Skeletal muscle satellite cell (primary cell): Measurements from ENCODE around the gene AIP.

Source experiments
- H3K27me3 ChIP-seq: 2 replicates; pipeline ENCODE4 v1.7.0; 2013; ENCODE audit warnings: low read length; ENCODE audit not compliant: control insufficient read depth, insufficient read depth
- H3K36me3 ChIP-seq: 2 replicates; pipeline ENCODE4 v1.7.0; 2013; ENCODE audit warnings: mild to moderate bottlenecking, control low read depth, low read length; ENCODE audit not compliant: insufficient read depth
- H3K4me1 ChIP-seq: 2 replicates; pipeline ENCODE4 v1.7.0; 2013; ENCODE audit warnings: low read length; ENCODE audit not compliant: control insufficient read depth, insufficient read depth
- H3K4me2 ChIP-seq: 2 replicates; pipeline ENCODE4 v1.7.0; 2013; ENCODE audit warnings: mild to moderate bottlenecking, low read length
- H3K4me3 ChIP-seq: 2 replicates; pipeline ENCODE4 v1.7.0; 2013; ENCODE audit warnings: low read length
- H3K9ac ChIP-seq: 2 replicates; pipeline ENCODE4 v1.7.0; 2013; ENCODE audit warnings: mild to moderate bottlenecking, low read depth, low read length, moderate library complexity
- H3K9me3 ChIP-seq: replicated peaks from 2 replicates; pipeline ENCODE4 v1.7.0; 2013; ENCODE audit warnings: mild to moderate bottlenecking, control low read depth, low read length

The AIP gene

DNA sequence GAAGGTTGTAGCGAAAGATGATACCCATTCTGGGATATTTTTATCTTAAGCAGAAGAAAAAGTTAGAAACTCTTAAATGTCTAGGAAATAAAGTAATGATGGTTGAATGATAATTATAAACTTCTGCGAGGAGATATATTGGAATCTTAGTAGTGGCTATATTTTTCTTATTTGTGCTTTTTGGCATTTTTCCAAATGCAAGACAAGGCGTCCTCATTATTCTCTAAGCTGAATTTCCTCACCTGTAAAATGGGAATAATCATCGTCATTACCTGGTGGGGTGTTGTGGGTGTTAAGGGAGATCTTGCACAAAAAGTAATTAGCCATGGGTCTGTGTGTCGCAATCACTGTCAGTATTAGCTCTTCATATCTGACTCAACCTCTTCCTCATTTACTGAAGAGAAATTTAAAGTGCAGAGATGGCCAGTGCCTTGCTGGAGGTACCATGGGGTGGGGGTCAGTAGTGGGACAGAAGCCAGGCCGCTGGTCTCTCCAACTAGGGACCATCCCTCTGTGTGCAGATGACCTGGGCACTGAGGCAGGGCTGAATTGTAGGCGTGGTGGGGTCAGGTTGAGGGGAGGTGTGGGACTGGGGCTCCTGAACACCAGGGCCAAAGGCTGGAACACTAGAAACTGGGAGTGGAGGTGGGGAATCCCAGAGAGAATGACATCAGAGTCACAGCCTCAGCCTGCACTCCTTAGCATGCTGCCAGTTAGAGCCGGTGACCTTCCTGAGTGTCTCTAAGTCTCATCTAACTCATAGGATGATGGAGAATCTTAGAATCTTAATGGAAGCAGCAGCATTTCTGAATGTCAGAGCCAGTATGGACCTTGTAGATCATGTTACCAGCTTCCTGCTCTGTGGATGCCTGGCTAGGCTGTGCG, 18.2 kb downstream of the AIP start:
- Histone ChIP-seq H3K9me3 (no peaks in the 10 kb centered on the region), H3K27me3 (no peaks in the 10 kb centered on the region), H3K4me1 (peaks cover 13% of the 10 kb centered on the region), H3K4me2 (no peak overlapping the region), H3K36me3 (peaks cover 11% of the 10 kb centered on the region), H3K9ac (no peak overlapping the region), H3K4me3 (no peak overlapping the region)

DNA sequence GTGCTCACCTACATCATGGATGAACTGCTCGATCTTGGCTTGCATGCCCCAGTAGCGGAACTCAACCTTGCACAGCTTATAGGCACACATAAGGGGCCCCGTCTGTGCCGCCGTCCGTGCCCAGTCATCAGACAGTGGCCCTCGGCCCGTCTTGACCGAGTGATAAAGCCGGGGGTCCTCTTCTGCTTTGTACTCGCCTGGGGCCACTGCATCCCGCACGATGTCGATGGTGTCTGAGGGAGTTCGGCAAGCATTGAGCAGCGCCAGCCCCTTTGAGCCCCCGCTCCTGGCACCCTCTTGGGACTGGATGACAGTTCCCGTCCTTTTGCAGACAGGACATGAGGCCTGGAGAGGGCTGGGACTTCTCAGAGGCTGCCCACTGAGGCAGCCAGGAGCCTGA, 19.0 kb downstream of the AIP start:
- no peaks in the 10 kb centered on the region for H3K9me3 ChIP-seq
- H3K27me3 ChIP-seq, result no peaks in the 10 kb centered on the region
- no peak overlapping the region for H3K9ac ChIP-seq
- peaks cover 13% of the 10 kb centered on the region for H3K4me1 ChIP-seq
- no peak overlapping the region for H3K4me2 ChIP-seq
- peaks cover 11% of the 10 kb centered on the region for H3K36me3 ChIP-seq
- H3K4me3 ChIP-seq, result no peak overlapping the region

DNA sequence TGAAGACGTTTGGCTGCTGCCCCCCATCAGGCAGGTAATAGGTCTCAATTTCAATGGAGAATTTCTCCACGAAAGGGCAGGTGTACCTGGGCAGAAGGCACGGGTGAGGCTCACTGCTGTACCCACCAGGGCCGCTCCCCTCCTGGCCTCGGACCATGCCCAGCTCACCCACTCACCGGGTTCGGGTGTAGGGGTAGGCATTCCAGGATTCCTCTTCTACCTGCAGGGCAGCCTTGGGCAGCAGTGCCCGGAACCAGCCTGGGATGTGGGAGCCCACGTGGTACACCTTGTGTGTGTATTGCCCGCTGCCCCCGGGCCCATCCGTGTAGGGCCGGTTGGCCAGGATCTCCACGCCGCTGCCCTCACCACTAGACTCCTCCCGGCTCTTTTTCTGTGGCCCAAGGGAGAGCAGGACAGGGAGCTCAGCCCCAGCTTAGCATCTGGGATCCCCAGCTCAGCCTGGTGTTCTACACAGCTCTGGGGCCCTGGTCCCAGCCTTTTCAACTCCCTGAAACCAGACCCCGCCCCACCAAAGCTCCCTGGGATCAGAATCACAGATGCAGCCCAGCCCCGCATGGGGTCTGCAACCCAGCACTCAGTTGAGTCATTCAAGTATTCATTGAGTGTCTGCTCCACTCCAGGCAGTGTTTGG, 19.6 kb downstream of the AIP start:
- Histone ChIP-seq H3K4me1 (peaks cover 19% of the 10 kb centered on the region), H3K9me3 (no peaks in the 10 kb centered on the region), H3K36me3 (peaks cover 11% of the 10 kb centered on the region), H3K4me3 (no peak overlapping the region), H3K9ac (no peak overlapping the region), H3K4me2 (no peak overlapping the region), H3K27me3 (no peaks in the 10 kb centered on the region)

DNA sequence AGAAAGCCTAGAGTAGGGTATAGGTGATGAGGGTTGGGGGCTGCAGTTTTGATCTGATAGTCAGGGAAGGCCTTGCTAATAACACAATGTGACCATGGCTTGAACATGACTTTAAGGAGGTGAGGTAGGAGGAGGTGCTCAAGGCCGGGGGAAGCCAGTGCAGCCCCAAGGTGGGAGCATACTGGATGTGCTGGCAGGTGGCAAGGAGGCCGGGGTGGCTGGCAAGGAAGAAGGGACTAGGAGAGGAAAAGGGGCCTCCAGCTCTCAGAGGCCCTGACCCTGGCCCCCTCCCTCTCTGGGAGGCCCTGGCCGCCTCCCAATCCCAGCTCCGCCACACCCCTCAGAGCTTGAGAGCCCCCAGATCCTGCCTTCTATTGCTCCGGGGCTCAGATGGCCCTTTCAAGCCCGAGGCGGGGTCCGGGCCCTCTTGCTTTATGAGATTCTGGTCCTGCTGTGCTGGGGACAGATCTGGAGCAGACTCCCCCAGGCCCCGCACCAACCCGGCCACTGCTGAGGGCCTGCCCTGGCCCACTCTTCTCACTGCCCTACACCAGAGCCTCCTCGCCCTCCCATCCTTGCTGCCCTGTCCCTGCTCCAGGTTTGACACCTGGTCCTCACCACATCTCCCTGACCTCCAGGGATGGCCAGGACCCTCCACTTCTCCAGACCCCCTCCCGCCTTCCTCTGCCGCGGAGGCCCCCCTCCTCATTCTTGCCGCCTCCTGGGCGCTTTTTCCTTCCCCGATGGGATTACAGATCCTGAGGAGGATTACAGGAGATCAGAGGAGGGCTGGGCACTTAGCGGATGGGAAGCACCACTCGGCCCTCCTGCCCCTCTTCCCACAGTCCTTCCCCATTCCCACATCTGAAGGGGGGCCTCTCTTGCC, 20.5 kb downstream of the AIP start:
- Histone ChIP-seq H3K36me3 (peaks cover 11% of the 10 kb centered on the region), H3K27me3 (no peaks in the 10 kb centered on the region), H3K9ac (peak overlapping the region; percentile 73), H3K4me3 (peak overlapping the region; percentile 87), H3K4me2 (peak overlapping the region; percentile 99), H3K9me3 (no peaks in the 10 kb centered on the region), H3K4me1 (peaks cover 23% of the 10 kb centered on the region)

DNA sequence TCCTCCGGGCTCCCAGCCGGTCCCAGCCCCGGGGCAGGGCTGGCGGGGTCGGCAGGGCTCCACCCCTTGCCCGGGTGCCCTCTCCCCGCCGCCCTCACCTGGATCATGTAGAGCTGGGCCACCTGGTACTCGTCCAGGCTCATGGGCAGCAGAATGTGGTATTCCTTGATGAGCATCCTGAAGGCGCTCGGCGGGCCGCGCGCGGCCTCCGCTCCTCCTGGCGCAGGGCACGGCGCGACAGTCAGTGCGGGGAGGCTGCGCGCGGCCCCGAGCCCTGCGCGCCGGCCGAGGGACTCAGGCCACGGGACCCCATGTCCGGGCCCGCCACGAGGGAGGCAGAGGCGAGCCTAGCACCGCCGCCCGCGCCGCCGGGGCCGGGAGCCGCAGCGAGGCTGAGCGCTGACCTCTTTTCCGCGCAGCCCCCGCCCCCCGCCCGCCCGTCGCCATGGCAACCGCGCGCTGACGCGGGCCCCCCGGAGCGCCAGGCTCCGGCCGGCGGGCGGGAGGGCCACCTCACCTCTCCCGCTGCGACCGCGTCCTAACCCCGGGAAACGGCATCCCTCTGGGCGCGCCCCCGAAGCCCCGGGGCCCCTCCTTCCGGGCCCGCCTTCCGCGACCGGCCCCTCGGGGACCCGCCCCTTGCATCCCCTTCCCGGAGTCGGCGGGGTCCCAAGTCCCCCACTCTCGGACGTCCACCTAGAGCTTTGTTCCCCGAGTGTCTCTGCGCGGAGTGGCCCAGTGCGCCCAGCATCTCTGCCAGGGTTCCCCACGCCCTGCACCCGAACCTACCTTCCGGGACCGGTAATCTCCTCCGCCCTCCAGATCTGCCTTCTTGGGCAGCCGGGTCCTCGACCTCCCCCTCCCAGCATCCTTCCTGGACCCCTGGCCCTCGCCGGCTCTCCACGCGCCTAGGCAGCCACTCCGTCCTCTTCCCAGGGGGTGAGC, 21.5 kb downstream of the AIP start:
- Histone ChIP-seq H3K4me3 (peak overlapping the region; percentile 87), H3K9ac (peak overlapping the region; percentile 73), H3K9me3 (no peaks in the 10 kb centered on the region), H3K27me3 (no peaks in the 10 kb centered on the region), H3K4me2 (peak overlapping the region; percentile 99), H3K36me3 (peaks cover 11% of the 10 kb centered on the region), H3K4me1 (peaks cover 27% of the 10 kb centered on the region)

DNA sequence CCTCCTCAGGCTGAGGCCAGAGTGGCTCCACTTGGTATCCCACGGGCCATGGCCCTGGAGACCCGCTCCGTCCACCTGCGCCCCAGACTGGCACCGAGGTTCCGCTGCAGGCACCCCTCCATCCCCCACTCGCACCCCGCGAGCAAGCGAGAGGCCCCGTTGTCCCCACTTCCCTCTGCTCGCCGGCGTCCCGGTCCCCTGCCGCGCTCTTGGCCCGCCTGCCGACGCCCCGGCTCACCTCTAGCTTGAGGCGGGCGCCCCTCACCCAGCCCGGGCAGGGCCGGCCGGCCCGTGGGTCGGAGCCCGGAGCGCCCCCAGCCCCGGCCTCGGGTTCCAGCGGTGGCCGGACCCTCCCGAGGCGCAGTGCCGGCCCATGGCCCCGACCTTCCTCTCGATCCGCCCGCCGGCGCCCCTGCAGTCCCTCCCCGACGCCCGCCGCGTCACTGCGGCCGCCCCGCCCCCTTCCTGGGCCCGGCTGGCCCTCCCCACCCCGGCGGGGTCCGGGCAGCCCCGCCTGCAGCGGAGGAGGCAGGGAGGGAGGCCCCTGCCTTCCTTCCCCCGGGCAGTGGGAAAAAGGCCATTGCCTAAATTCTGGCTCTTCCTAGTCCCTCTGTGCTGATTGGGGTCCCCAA, 22.2 kb downstream of the AIP start, which contains the start of gene PITPNM1:
Gene PITPNM1, minus strand, starts transcription at position 414 of the 632 bp plus-strand sequence. CDS start 1,183 bp downstream, outside the sequence.
- Histone ChIP-seq H3K4me2 (peak within 1 kb of the TSS; percentile 99), H3K36me3 (peaks cover 11% of the 10 kb centered on the region), H3K9me3 (no peaks in the 10 kb centered on the region), H3K9ac (peak within 1 kb of the TSS; percentile 73), H3K4me1 (peaks cover 27% of the 10 kb centered on the region), H3K27me3 (no peaks in the 10 kb centered on the region), H3K4me3 (peak within 1 kb of the TSS; percentile 87)

DNA sequence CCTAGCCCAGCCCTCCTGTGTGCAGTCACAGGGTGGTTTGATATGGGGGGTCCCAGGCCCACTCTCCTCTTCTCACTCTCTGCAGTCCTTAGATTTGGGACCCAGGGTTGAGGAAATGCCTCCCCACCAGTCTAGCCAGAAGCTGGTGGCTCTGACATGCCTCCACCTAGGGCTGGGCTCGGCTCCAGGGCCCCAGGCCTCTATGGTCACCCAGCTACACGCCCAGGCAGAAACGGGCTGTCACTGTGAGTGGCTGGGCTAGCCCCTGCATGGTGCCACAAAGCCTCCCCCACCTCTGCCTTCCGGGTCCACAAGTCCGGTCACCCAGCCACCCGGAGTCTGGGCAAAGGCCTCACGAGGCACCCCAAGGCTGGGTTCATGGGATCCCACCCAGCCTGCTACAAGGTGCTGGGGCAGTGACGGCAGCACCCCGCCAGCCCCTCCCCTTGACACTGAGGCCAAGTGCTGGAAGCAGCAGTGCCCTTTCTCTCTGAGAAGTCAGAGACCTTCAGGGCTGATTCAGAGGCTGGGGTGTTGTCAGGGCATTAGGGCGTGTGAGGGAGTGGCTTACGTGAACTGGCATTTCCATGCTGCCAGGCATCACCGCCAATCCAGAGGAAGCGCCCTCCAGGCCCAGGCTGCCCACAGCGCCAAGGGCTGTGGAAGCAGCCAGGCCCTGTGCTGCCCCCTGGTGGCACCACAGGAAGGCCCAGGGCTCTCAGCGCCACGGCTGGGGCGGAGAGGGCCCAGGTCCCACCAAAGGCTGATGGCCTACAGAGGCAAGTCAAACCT, 23.0 kb downstream of the AIP start:
- Histone ChIP-seq H3K4me1 (peaks cover 27% of the 10 kb centered on the region), H3K9ac (peak overlapping the region; percentile 73)

DNA sequence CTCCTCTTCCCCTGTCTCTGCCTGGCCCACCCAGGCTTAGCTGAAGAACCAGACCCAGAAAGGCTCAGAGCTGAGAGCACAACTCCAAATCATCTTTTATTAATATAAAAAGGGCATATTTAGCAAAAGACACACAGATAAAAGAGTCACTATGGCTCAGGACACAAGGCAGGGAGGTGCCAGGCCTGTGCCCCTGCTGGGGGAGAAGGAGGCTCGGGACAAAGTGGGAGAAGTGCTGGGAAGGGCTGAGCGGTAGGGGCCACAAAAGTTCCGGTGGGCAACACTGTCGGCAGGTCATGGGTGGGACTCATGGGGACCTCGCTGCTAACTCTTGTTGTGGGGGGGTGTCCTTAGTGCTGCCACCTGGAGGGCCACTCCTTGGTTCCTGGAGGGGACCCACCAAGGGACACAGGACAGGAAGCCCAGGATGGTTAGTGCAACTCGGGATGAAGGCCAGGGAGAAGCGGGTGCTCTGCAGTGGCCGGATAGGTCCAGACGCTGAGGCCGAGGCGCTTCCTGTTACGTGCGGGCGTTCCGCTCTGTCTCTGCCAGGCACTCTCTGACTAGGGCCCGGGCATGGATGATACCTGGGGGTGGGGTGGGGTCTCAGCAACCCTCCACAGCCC, 23.7 kb downstream of the AIP start:
- H3K9me3 ChIP-seq, result no peaks in the 10 kb centered on the region
- no peak overlapping the region for H3K4me3 ChIP-seq
- H3K9ac ChIP-seq, result peak overlapping the region; percentile 19
- no peak overlapping the region for H3K4me2 ChIP-seq
- H3K27me3 ChIP-seq, result no peaks in the 10 kb centered on the region
- H3K4me1 ChIP-seq, result peaks cover 27% of the 10 kb centered on the region
- peaks cover 5% of the 10 kb centered on the region for H3K36me3 ChIP-seq

More for the DNA sequence above, 23.0 kb downstream of the AIP start:
- H3K4me3 ChIP-seq, result peak overlapping the region; percentile 87
- H3K27me3 ChIP-seq, result no peaks in the 10 kb centered on the region
- H3K4me2 ChIP-seq, result peak overlapping the region; percentile 99
- H3K9me3 ChIP-seq, result no peaks in the 10 kb centered on the region
- H3K36me3 ChIP-seq, result peaks cover 11% of the 10 kb centered on the region

DNA sequence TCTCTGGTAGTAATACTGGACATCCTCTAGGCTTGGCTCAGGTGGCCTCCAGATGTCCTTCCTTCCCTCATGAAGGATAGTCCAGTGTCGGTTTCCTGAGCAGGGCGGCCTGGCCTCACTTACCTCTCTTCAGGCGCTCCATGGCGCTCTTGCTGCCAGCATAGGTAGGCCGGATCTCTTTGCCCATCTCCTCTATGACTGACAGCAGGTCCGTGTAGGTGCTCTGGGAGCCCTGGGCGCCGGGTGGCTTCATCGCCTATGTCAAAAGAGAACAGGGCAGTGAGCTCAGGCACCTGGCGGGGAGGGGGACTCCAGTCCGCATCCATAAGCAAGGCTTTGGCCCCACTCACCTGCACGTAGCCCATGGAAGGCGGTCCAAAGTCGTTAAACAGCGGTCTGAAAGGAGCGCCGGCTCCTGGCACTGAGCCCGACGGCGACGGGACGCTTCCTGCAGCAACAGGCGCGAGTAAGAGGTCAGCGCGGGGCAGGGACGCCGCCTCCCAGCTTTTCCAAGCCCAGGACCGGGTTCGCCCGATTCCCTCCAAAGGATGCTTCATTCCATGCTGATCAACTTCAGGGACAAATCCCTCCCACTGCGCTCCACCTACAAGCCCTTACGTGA, 24.5 kb downstream of the AIP start:
- no peaks in the 10 kb centered on the region for H3K9me3 ChIP-seq
- no peaks in the 10 kb centered on the region for H3K36me3 ChIP-seq
- peaks cover 27% of the 10 kb centered on the region for H3K4me1 ChIP-seq
- H3K9ac ChIP-seq, result peak overlapping the region; percentile 76
- peak overlapping the region; percentile 91 for H3K4me3 ChIP-seq
- H3K27me3 ChIP-seq, result no peaks in the 10 kb centered on the region
- peak overlapping the region; percentile 88 for H3K4me2 ChIP-seq
